Measurements from ENCODE around the gene MFGE8. TPM values are rescaled to one million over a fixed set of nuclear protein-coding genes. Genes with fewer than 3 reads are reported as not detected.
A peak's percentile ranks its signal among the peaks of the same experiment; 100 is the strongest.

MFGE8 gene
- total and polyA plus RNA-seq, 12 donors, result 359 to 690 (median 511) TPM

GRCh38 chr15:88920186-88920891 lies 7.2 kb upstream of the MFGE8 start:
- H3K36me3 ChIP-seq, result no peaks in the 10 kb centered on the region
- intact Hi-C loops (cut with DNase I), result no loop called here
- no peak for TF ChIP-seq CTCF (IDR thresholded peaks at IDR 0.05)
- peaks cover 0 to 34% (median 7%) of the 10 kb centered on the region in 9 donors for H3K4me1 ChIP-seq
- H3K9me3 ChIP-seq, result no peaks in the 10 kb centered on the region
- WGBS, 2 donors, result 78 to 83% methylated on average over 9 of the region's 9 CpGs
- no peak overlapping the region for H3K27ac ChIP-seq
- H3K4me3 ChIP-seq, result no peak overlapping the region
- DNase-seq (no peak), ATAC-seq (no peak)
- no peaks in the 10 kb centered on the region for H3K27me3 ChIP-seq

GRCh38 chr15:88918738-88919137 lies 5.6 kb upstream of the MFGE8 start:
- Histone ChIP-seq H3K27ac (peak overlapping the region in 7 of 10 donors; percentile 15 to 81 (median 53)), H3K9me3 (no peaks in the 10 kb centered on the region), H3K4me1 (peaks cover 0 to 37% (median 10%) of the 10 kb centered on the region in 9 donors), H3K36me3 (no peaks in the 10 kb centered on the region), H3K4me3 (no peak overlapping the region), H3K27me3 (no peaks in the 10 kb centered on the region)
- intact Hi-C loops (cut with DNase I), result no loop called here
- DNase-seq (peak; percentile 28 to 74), ATAC-seq (peak; percentile 70 to 96 (median 86))
- no peak for TF ChIP-seq CTCF (IDR thresholded peaks at IDR 0.05)
- 27 to 34% methylated on average over 4 of the region's 4 CpGs for WGBS, 2 donors

GRCh38 chr15:88917760-88918159 lies 4.6 kb upstream of the MFGE8 start:
- no peak for DNase-seq
- Histone ChIP-seq H3K9me3 (no peaks in the 10 kb centered on the region), H3K36me3 (no peaks in the 10 kb centered on the region), H3K4me3 (no peak overlapping the region), H3K27ac (peak overlapping the region in 3 of 10 donors; percentile 63 to 81 (median 72)), H3K27me3 (no peaks in the 10 kb centered on the region), H3K4me1 (peaks cover 0 to 42% (median 12%) of the 10 kb centered on the region in 9 donors)
- ATAC-seq, result no peak
- intact Hi-C loops (cut with DNase I), result no loop called here
- 91 to 93% methylated on average over 5 of the region's 5 CpGs for WGBS, 2 donors
- no peak for TF ChIP-seq CTCF (IDR thresholded peaks at IDR 0.05)

- Histone ChIP-seq H3K9me3 (no peaks in the 10 kb centered on the region), H3K27me3 (no peaks in the 10 kb centered on the region), H3K36me3 (peaks cover 0 to under 1% (median 0%) of the 10 kb centered on the region in 9 donors), H3K4me3 (no peak overlapping the region), H3K4me1 (peaks cover 0 to 63% (median 28%) of the 10 kb centered on the region in 9 donors), H3K27ac (no peak overlapping the region)
- DNase-seq (no peak), ATAC-seq (no peak)
- 95 to 97% methylated on average over 10 of the region's 10 CpGs for WGBS, 2 donors
- no peak for TF ChIP-seq CTCF (IDR thresholded peaks at IDR 0.05)
- intact Hi-C loops (cut with DNase I), result no loop called here
These were observed 2.2 kb upstream of the MFGE8 start for GRCh38 chr15:88915354-88915753.

All from heart right ventricle (tissue), 16 donors.